ENCODE data around the gene DNLZ. TPM values are rescaled to one million over a fixed set of nuclear protein-coding genes. Genes with fewer than 3 reads are reported as not detected.

Gene DNLZ
- total RNA-seq, 4 donors from 2014 or later = 1.8 to 31.1 (median 19.7) TPM

- no peak overlapping the region for H3K4me3 ChIP-seq
- H3K27me3 ChIP-seq = peaks cover 0 to 11% (median 0%) of the 10 kb centered on the region in 4 donors
- DNase-seq = no peak
- intact Hi-C loops (cut with DNase I) = no loop called here
- H3K36me3 ChIP-seq = peaks cover 0 to 16% (median 0%) of the 10 kb centered on the region in 3 donors
- peaks cover 16 to 47% (median 19%) of the 10 kb centered on the region in 3 donors for H3K4me1 ChIP-seq
- TF ChIP-seq POLR2A (IDR thresholded peaks at IDR 0.05) (no peak), CTCF (IDR thresholded peaks at IDR 0.05) (no peak)
- no peaks in the 10 kb centered on the region for H3K9me3 ChIP-seq
- 77 to 82% methylated on average over 9 to 21 of the region's 38 CpGs for WGBS, 2 donors
- H3K27ac ChIP-seq = peak overlapping the region in 1 of 4 donors; percentile 31
Measured at GRCh38 chr9:136359774-136360718, 3.5 kb downstream of the DNLZ start.

- Histone ChIP-seq H3K9me3 (no peaks in the 10 kb centered on the region), H3K4me1 (peaks cover 10 to 46% (median 16%) of the 10 kb centered on the region in 3 donors), H3K36me3 (peaks cover 0 to 16% (median 0%) of the 10 kb centered on the region in 3 donors), H3K27me3 (no peaks in the 10 kb centered on the region), H3K27ac (no peak overlapping the region), H3K4me3 (no peak overlapping the region)
- no peak for DNase-seq
- no CpG with 5 or more reads among the region's 2 CpGs for WGBS, 2 donors
- TF ChIP-seq CTCF (IDR thresholded peaks at IDR 0.05) = no peak
- no peak for TF ChIP-seq POLR2A (IDR thresholded peaks at IDR 0.05)
- intact Hi-C loops (cut with DNase I) = no loop called here
Measured at GRCh38 chr9:136358888-136359287, 4.7 kb downstream of the DNLZ start.

- peaks cover 0 to 16% (median 0%) of the 10 kb centered on the region in 3 donors for H3K36me3 ChIP-seq
- DNase-seq = no peak
- no peak overlapping the region for H3K4me3 ChIP-seq
- WGBS, 2 donors = 60 to 88% methylated on average over 4 to 9 of the region's 29 CpGs
- intact Hi-C loops (cut with DNase I) = no loop called here
- no peaks in the 10 kb centered on the region for H3K9me3 ChIP-seq
- peaks cover 8 to 48% (median 14%) of the 10 kb centered on the region in 3 donors for H3K4me1 ChIP-seq
- TF ChIP-seq POLR2A (IDR thresholded peaks at IDR 0.05) = no peak
- TF ChIP-seq CTCF (IDR thresholded peaks at IDR 0.05) = no peak
- H3K27me3 ChIP-seq = no peaks in the 10 kb centered on the region
- H3K27ac ChIP-seq = no peak overlapping the region
Measured at GRCh38 chr9:136358016-136358415, 5.5 kb downstream of the DNLZ start.

GRCh38 chr9:136357202-136357725 is 6.3 kb downstream of the DNLZ start:
- TF ChIP-seq CTCF (IDR thresholded peaks at IDR 0.05) = no peak
- TF ChIP-seq POLR2A (IDR thresholded peaks at IDR 0.05) = no peak
- Histone ChIP-seq H3K9me3 (no peaks in the 10 kb centered on the region), H3K4me1 (peaks cover under 1 to 41% (median 8%) of the 10 kb centered on the region in 3 donors), H3K36me3 (peaks cover 0 to 16% (median 0%) of the 10 kb centered on the region in 3 donors), H3K4me3 (no peak overlapping the region), H3K27me3 (no peaks in the 10 kb centered on the region), H3K27ac (no peak overlapping the region)
- intact Hi-C loops (cut with DNase I) = no loop called here
- WGBS, 2 donors = 100% methylated on average over 3 of the region's 22 CpGs; no CpG with 5 or more reads in 1 of the 2 donors
- DNase-seq = no peak
